Panc1 (cell line): ENCODE measurements around the gene GFI1B. TPM values are rescaled to one million over a fixed set of nuclear protein-coding genes. Genes with fewer than 3 reads are reported as not detected.

ENCODE experiments used
- ATAC-seq: fragments of 200-7000 bp; cut with Tn5 transposase; 2 replicates; pipeline ENCODE4 v1.9.1; 2020; ENCODE audit warnings: mild to moderate bottlenecking, moderate library complexity
- BruUV-seq: library from RNA; stranded (reverse); fragments of 400-500 nt; replicated peaks from 2 replicates; lab custom pipeline; 2021; lab: Mats Ljungman, UMichigan
- CTCF ChIA-PET: fragments of 300-600 bp; sonication (Branson Sonifier 250); formaldehyde crosslinking; loops from one replicate; lab custom pipeline; 2022; ENCODE audit warnings: antibody characterized with exemption; lab: Charles Lee
- POLR2A ChIA-PET: fragments of 300-600 bp; sonication (Branson Sonifier 250); formaldehyde crosslinking; loops from one replicate; lab custom pipeline; 2022; ENCODE audit warnings: antibody characterized with exemption; lab: Charles Lee
- DNase-seq: peaks from one replicate; pipeline ENCODE4 v3.0.0-alpha.2; 2010; ENCODE audit warnings: low read depth, low spot score
- H3K27ac ChIP-seq: 2 replicates; pipeline ENCODE4 v1.5.1; 2011; ENCODE audit warnings: mild to moderate bottlenecking, low read length, inconsistent platforms
- H3K27me3 ChIP-seq: fragments of 200-500 bp; sonication (Bioruptor generic); 2 replicates; pipeline ENCODE4 v1.6.0; 2014; ENCODE audit warnings: low read length, inconsistent platforms; ENCODE audit not compliant: control insufficient read depth, insufficient read depth
- H3K36me3 ChIP-seq: fragments of 200-500 bp; sonication (Bioruptor generic); 2 replicates; pipeline ENCODE4 v1.5.1; 2014; ENCODE audit warnings: inconsistent platforms, mild to moderate bottlenecking, low read length, moderate library complexity; ENCODE audit not compliant: control insufficient read depth, insufficient read depth
- H3K4me1 ChIP-seq: 2 replicates; pipeline ENCODE4 v1.5.1; 2011; ENCODE audit warnings: inconsistent platforms, mild to moderate bottlenecking, low read length, moderate library complexity; ENCODE audit not compliant: control insufficient read depth, insufficient read depth
- H3K4me3 ChIP-seq, 2 experiments: 2 replicates each; pipeline ENCODE4 v1.5.1; 2011 to 2012; ENCODE audit warnings: low read depth in 2 of 2, low read length in 2 of 2, mild to moderate bottlenecking in 2 of 2, inconsistent platforms in 1 of 2, moderate library complexity in 1 of 2
- H3K9me3 ChIP-seq: fragments of 200-500 bp; sonication (Bioruptor generic); 2 replicates; pipeline ENCODE4 v1.5.1; 2014; ENCODE audit warnings: low read depth, mild to moderate bottlenecking, inconsistent platforms, low read length, moderate library complexity; ENCODE audit not compliant: control insufficient read depth, insufficient read depth
- POLR2AphosphoS5 ChIP-seq: IDR thresholded peaks from 2 replicates; pipeline ENCODE4 v1.6.1; 2012; ENCODE audit warnings: mild to moderate bottlenecking, low read depth, low read length, moderate library complexity
- SIN3A ChIP-seq: IDR thresholded peaks from 2 replicates; pipeline ENCODE4 v1.6.1; 2012; ENCODE audit warnings: low read depth, mild to moderate bottlenecking, low read length, moderate library complexity, borderline replicate concordance; ENCODE audit not compliant: insufficient read depth
- TCF7L2 ChIP-seq: IDR thresholded peaks from 2 replicates; pipeline ENCODE4 v1.6.1; 2011; ENCODE audit warnings: mild to moderate bottlenecking, low read depth, low read length, inconsistent platforms
- in situ Hi-C: cut with HindIII; loops from 2 replicates; pipeline ENCODE4 v1.10.0; 2016; ENCODE audit warnings: low sequenced_read_pairs, low pct_unique_long_range_greater_than_20kb
- intact Hi-C: fragments of 100-400 bp; cut with micrococcal nuclease; formaldehyde crosslinking; loops from one replicate; pipeline ENCODE4 v1.10.0; 2022; ENCODE audit not compliant: unreplicated experiment
- total RNA-seq: library from RNA; stranded (reverse); gene quantifications from one replicate; pipeline ENCODE4 v1.2.1, GENCODE V29; 2021; ENCODE audit not compliant: unreplicated experiment
- TF ChIP-seq, protein P1 (sequence below): fragments of 450-650 bp; IDR thresholded peaks from 2 replicates; pipeline ENCODE4 v1.5.1; 2017; ENCODE audit warnings: mild to moderate bottlenecking
- TF ChIP-seq, protein P2 (sequence below), 2 experiments: IDR thresholded peaks; 2 replicates each; pipeline ENCODE4 v1.6.1; 2011 to 2012; ENCODE audit warnings: low read depth in 2 of 2, control low read depth in 1 of 2, low read length in 1 of 2, mild to moderate bottlenecking in 1 of 2, moderate library complexity in 1 of 2; ENCODE audit not compliant: insufficient read depth in 1 of 2

GFI1B gene
- total RNA-seq, 1 experiment from 2014 or later = 0.08 TPM

DNA sequence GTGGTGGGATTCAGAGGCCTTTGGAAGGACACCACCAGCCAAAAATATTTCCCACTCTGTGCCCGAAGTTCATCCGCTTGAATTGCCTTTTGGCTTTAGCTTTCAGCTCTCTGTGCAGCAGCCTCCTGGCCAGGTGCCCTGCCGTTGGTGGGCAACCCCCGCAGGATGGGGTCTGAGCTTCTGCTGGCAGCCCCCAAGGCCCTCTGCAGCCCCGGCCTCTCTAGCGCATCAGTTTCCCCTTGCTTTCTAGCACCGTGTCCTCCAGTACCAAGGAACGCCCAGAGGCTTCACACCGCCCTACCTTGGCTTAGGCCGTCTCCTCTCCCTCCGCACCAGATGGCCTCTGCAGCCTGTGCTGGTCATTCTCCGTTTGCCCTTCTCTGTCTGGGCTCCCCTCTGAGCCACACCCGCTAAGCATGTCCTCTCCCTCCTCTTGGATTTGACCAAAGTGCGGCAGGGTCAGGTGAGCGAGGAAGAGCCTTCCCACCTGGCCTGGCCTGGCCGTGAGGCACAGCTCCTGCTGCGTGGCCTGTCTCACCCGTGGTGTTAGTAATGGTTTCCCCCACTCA is 29.9 kb upstream of the GFI1B start:
- TF ChIP-seq SIN3A = no peak
- TF ChIP-seq, protein P1, sequence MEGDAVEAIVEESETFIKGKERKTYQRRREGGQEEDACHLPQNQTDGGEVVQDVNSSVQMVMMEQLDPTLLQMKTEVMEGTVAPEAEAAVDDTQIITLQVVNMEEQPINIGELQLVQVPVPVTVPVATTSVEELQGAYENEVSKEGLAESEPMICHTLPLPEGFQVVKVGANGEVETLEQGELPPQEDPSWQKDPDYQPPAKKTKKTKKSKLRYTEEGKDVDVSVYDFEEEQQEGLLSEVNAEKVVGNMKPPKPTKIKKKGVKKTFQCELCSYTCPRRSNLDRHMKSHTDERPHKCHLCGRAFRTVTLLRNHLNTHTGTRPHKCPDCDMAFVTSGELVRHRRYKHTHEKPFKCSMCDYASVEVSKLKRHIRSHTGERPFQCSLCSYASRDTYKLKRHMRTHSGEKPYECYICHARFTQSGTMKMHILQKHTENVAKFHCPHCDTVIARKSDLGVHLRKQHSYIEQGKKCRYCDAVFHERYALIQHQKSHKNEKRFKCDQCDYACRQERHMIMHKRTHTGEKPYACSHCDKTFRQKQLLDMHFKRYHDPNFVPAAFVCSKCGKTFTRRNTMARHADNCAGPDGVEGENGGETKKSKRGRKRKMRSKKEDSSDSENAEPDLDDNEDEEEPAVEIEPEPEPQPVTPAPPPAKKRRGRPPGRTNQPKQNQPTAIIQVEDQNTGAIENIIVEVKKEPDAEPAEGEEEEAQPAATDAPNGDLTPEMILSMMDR = no peak
- TF ChIP-seq POLR2AphosphoS5 = no peak
- no peak for TF ChIP-seq TCF7L2
- TF ChIP-seq, protein P2, sequence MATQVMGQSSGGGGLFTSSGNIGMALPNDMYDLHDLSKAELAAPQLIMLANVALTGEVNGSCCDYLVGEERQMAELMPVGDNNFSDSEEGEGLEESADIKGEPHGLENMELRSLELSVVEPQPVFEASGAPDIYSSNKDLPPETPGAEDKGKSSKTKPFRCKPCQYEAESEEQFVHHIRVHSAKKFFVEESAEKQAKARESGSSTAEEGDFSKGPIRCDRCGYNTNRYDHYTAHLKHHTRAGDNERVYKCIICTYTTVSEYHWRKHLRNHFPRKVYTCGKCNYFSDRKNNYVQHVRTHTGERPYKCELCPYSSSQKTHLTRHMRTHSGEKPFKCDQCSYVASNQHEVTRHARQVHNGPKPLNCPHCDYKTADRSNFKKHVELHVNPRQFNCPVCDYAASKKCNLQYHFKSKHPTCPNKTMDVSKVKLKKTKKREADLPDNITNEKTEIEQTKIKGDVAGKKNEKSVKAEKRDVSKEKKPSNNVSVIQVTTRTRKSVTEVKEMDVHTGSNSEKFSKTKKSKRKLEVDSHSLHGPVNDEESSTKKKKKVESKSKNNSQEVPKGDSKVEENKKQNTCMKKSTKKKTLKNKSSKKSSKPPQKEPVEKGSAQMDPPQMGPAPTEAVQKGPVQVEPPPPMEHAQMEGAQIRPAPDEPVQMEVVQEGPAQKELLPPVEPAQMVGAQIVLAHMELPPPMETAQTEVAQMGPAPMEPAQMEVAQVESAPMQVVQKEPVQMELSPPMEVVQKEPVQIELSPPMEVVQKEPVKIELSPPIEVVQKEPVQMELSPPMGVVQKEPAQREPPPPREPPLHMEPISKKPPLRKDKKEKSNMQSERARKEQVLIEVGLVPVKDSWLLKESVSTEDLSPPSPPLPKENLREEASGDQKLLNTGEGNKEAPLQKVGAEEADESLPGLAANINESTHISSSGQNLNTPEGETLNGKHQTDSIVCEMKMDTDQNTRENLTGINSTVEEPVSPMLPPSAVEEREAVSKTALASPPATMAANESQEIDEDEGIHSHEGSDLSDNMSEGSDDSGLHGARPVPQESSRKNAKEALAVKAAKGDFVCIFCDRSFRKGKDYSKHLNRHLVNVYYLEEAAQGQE (IDR thresholded peaks at IDR 0.05; ENCODE audit: insufficient read depth in 1 of 2, low read depth in 2 of 2, low read length in 1 of 2) = no peak
- no peak overlapping the region for H3K4me3 ChIP-seq
- POLR2A ChIA-PET = no interaction called here
- H3K36me3 ChIP-seq = peaks cover 4% of the 10 kb centered on the region; the same call in 1 of the 2 replicates
- no TSS peak for BruUV-seq
- in situ Hi-C loops = no loop called here
- ATAC-seq (no peak), DNase-seq (no peak)
- H3K27ac ChIP-seq = no peak overlapping the region
- no peaks in the 10 kb centered on the region for H3K27me3 ChIP-seq
- H3K4me1 ChIP-seq = no peaks in the 10 kb centered on the region
- no peaks in the 10 kb centered on the region for H3K9me3 ChIP-seq
- intact Hi-C loops = no loop called here
- CTCF ChIA-PET = no interaction called here

DNA sequence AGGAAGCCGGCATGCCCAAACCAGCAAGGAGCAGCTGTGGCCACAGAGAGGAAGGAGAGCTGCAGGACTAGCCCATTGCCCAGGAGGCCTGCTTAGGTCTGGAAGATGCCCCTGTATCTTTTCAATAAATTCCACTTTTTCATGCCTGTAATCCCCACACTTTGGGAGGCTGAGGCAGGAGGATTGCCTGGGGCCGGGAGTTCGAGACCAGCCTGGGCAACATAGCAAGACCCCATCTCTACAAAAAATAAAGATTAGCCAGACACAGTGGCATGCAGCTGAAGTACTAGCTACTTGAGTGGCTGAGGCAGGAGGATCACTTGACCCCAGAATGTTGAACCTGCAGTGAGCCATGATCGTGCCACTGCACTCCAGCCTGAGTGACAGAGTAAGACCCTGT is 28.8 kb upstream of the GFI1B start:
- no peaks in the 10 kb centered on the region for H3K36me3 ChIP-seq
- DNase-seq (no peak), ATAC-seq (no peak)
- no TSS peak for BruUV-seq
- no peaks in the 10 kb centered on the region for H3K9me3 ChIP-seq
- intact Hi-C loops (no loop called here), in situ Hi-C loops (no loop called here)
- ChIA-PET CTCF (no interaction called here), POLR2A (no interaction called here)
- no peak overlapping the region for H3K27ac ChIP-seq
- no peaks in the 10 kb centered on the region for H3K27me3 ChIP-seq
- TF ChIP-seq, protein P1 = no peak
- TF ChIP-seq POLR2AphosphoS5 = no peak
- no peak for TF ChIP-seq TCF7L2
- no peak for TF ChIP-seq SIN3A
- TF ChIP-seq, protein P2 (IDR thresholded peaks at IDR 0.05; ENCODE audit: insufficient read depth in 1 of 2, low read depth in 2 of 2, low read length in 1 of 2) = no peak
- H3K4me1 ChIP-seq = no peaks in the 10 kb centered on the region
- no peak overlapping the region for H3K4me3 ChIP-seq
